Umbilical cord (tissue), 2 donors: ENCODE data around the gene IFI6. TPM values are rescaled to one million over a fixed set of nuclear protein-coding genes. Genes with fewer than 3 reads are reported as not detected.
"Not testable (repeated sequence)": the region's sequence is repeated elsewhere in the genome, so short reads cannot be mapped to it uniquely, and the experiment has no call there.

ENCODE experiments used
- DNase-seq: peaks from one replicate; pipeline ENCODE4 v3.0.0-alpha.2; 2015; ENCODE audit warnings: low spot score
- total RNA-seq: library from RNA; depleted of rRNA; stranded (reverse); fragments of >200 nt; gene quantifications from one replicate; pipeline ENCODE4 v1.2.3, GENCODE V29; 2014; ENCODE audit warnings: low replicate concordance; ENCODE audit not compliant: insufficient read depth

IFI6 gene
- total RNA-seq, 1 donor from 2014 or later: 132 TPM

- DNase-seq: no peak
These were observed 43.3 kb downstream of the IFI6 start for GRCh38 chr1:27628712-27629111.

DNA sequence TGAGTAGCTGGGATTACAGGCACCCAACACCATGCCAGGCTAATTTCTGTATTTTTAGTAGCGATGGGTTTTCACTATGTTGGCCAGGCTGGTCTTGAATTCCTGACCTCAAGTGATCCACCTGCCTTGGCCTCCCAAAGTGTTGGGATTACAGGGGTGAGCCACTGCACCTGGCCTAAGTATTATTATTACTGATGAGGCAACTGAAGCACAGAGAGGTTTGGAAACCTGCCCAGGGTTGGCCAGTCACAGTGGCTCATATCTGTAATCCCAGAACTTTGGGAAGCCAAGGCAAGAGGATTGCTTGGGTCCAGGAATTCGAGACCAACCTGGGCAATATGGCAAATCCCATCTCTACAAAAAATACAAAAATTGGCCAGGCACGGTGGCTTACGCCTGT is 44.3 kb downstream of the IFI6 start:
- not testable (repeated sequence) for DNase-seq

DNA sequence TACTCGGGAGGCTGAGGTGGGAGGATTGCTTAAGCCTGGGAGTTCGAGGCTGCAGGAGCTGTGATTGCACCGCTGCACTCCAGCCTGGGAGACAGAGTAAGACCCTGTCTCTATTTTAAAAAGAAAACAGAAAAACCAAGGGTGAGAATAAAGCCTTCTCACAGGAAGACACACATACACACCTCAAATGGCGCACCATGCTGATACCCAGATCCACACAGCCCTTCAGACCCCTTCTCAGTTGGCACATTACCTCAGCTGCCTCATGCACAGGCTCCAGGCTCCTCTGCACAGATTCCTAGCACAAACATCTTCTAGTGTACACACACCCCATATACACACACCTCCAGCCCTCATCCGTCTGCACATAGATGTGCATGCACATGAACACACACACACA is 44.9 kb downstream of the IFI6 start:
- no peak for DNase-seq

DNA sequence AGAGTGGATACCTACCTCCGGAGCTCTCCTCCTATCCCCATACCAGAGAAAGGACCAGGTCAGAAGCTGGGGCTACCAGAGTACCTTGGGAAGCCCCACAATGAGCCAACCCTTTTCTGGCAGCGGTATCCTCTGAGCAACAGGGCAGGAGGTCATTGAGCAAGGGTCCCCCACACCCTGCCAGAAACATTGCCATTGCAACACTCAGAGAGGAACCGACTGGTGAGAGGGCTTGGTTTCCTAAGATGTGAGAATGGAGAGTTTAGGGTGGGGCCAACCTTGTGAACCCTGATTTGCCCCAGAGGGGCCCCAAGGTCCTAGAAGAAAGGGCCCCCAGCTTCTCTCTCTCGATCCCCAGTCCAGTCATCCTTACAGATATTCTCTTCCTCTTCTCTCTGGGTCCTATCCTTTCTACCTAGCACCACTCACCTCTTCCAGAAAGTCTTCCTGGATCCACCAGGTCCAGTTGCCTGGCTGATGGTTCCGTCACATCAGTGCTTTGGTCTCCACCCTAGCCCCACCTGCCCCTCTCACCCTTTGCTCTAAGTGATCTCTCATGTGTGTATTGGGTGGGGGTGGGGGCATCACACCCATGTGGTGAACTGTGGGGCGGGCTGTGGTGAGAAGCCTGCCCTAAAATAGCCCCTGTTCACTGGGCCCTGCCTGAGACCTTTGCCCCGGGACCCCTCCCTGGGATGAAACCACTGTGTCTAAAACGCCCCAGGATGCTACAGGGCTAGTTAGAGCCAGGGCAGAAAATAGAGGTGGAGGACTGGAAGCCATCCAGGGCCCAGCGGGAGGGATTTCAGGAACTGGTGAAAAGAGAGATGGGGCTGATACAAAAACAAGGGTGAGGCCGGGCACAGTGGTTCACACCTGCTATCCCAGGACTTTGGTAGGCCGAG is 45.7 kb downstream of the IFI6 start:
- DNase-seq: no peak

DNA sequence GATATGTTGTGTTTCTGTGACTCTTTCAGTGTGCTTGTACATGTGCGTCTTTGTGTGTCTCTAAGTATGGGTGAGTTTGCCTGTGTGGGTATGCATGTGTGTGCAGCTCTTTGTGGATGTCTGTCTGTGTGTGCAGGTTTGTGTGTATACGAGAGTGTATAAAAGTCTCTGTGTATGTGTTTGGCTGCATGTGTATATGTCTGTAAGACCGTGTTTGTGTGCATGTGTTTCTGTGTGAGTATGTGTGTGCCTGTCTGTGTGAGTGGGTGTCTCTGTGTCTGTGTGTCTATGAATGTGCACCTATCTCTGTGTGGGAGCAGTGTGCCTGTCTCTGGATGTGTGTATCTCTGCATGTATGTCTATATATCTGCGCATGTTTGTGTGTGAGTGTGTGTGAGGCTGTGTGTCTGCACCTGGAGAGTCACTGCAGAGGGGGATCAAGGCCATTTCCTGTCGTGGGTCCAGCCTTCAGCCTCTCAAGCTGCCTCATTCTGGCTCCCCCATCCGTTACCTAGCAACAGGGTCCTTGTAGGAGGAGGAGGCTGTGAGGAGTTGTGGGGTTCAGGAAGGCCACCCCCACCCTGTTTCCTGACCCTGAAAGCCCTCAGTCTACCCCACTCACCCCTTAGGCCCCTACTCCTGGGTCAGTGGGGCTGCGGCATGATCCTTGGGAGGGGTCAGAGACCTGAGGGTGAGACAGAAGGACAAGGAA is 47.4 kb downstream of the IFI6 start:
- DNase-seq: no peak

DNA sequence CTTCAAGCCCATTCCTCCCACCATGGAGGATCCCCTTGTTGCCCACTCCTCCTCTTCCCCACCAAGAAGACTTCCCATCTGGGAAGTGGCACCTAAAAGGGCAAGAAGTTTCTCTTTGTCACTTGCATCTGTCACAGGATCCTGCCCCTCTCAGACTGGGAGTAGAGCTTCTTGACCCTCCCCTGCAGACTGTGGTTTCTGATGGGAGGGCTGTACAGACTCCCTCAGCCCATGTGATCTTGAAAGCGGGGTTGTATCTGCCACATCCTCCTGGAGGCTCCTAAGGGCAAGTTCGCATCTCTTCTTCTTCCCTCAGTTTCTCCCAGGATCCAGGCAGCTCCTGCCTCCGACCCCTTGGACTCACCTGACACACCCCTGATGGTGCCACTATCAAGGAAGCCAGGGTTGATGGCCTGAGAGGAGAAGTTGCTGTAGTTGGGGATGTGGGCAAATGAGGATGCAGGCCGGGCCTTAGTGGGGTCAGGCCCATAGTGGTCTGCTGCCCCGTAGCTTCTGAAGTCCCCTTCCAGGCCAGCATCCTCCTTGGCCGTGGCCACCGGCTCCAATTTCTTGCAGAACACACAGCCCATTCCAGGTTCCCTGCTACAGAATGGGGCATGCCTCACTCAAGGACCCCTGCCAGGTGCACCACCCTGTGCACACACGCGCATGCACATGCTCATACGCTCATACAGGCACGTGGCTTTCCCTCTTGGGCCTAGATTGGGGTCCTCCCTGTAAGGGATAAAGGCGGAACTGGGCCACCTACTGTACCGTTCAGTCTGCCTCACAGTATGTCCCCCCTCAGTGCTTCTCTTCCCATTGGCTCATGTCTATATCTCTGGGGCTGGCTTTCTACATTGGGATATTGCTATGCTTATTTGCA is 48.4 kb downstream of the IFI6 start:
- no peak for DNase-seq

- DNase-seq: no peak
These were observed 49.2 kb downstream of the IFI6 start for GRCh38 chr1:27622828-27623227.

GRCh38 chr1:27621051-27621920 is 50.7 kb downstream of the IFI6 start:
- no peak for DNase-seq

DNA sequence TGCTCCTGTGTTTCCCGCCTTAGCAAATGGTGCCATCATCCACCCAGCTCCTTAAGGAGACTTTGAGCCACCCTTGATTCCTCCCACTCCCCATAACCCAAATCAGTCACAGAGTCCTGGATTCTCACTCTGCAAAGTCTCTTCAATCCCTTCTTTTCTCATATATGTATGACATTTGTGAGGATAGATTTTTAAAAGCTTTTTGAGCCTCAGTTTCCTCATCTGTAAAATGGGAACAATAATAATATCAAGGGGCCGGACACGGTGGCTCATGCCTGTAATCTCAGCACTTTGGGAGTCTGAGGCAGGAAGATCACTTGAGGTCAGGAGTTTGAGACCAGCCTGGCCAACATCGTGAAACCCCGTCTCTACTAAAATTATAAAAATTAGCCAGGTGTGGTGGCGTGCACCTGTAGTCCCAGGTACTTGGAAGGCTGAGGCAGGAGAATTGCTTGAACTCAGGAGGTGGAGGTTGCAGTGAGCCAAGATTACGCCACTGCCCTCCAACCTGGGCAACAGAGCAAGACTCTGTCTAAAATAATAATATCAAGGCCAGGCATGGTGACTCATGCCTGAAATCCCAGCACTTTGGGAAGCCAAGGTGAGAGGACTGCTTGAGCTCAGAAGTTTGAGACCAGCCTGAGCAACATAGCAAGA is 52.1 kb downstream of the IFI6 start:
- not testable (repeated sequence) for DNase-seq

DNA sequence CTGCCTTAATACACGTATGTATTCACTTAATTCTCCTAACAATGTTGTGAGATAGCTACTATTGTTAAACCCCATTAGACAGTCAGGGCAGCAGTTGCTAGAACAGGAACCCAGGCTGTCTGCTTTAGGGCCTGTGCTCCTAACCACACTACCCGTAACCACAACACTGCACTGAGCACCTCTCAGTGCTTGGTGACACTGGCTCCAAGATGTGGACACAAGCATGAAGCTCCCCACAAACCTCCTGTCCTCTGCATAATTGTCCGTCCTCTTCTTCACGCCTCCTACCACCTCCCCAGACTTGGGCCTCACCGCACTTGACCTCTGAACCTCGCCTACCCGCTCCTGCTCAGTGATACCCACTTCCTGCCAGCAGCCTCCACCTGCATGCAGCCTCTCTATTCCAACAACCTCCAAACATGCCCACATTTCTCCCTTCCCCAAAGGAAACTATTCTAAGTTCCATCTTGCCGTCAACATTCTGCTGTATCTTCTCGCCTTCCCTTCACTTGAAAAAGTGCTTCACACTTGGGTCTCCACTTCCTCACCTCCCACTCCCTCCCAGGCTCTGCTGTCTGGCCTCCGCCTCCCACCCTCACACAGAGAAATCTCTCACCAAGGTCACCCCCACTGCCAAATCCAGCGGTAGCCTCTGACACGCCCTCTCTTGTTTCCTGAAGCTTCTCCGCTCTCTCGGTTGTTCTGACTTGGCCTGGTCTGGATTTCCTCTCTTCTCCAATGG is 53.5 kb downstream of the IFI6 start:
- no peak for DNase-seq

GRCh38 chr1:27617420-27617819 is 54.6 kb downstream of the IFI6 start:
- DNase-seq: no peak

- no peak for DNase-seq
These were observed 55.6 kb downstream of the IFI6 start for GRCh38 chr1:27616441-27616840.

Other genes starting within 250 kb of the IFI6 start
- 25.3 TPM for gene WASF2, start 182.0 kb downstream of the IFI6 start, total RNA-seq
- gene AHDC1, start 68.0 kb downstream of the IFI6 start, total RNA-seq: 10.8 TPM
- 0.96 TPM for gene FGR, start 37.0 kb downstream of the IFI6 start, total RNA-seq
- gene FAM76A, start 53.8 kb upstream of the IFI6 start, total RNA-seq: 24.3 TPM
- 96.8 TPM for gene STX12, start 101.0 kb upstream of the IFI6 start, total RNA-seq
- 26.2 TPM for gene PPP1R8, start 158.6 kb upstream of the IFI6 start, total RNA-seq
- gene THEMIS2, start 200.4 kb upstream of the IFI6 start, total RNA-seq: 13.7 TPM
- 40.0 TPM for gene RPA2, start 242.4 kb upstream of the IFI6 start, total RNA-seq